HEK293 (cell line): ENCODE results near the gene PAM.

ENCODE experiments used
- CTCF ChIA-PET: fragments of 350-600 bp; formaldehyde crosslinking; extraction: SDS; loops from one replicate; lab custom pipeline; 2021; ENCODE audit warnings: antibody characterized with exemption; lab: Yijun Ruan, JAX
- POLR2A ChIA-PET: fragments of 300-600 bp; formaldehyde crosslinking; extraction: SDS; loops from one replicate; lab custom pipeline; 2020; ENCODE audit warnings: antibody characterized with exemption, inconsistent platforms; lab: Yijun Ruan, JAX
- H3K27ac ChIP-seq: fragments of 200-500 bp; sonication (Bioruptor generic); 2 replicates; pipeline ENCODE4 v1.5.1; 2014; ENCODE audit warnings: low read depth, low read length, control low read depth, inconsistent platforms; ENCODE audit errors: extremely low read depth
- H3K36me3 ChIP-seq, 2 experiments: fragments of 200-500 bp in 1 of 2; sonication (Bioruptor generic) in 1 of 2; 1 replicate in 1 of 2; 2 replicates in 1 of 2; pipeline ENCODE4 v1.5.1; 2014 to 2017; ENCODE audit warnings: inconsistent platforms in 2 of 2, low read length in 2 of 2; ENCODE audit not compliant: control insufficient read depth in 2 of 2, insufficient read depth in 1 of 2
- H3K4me1 ChIP-seq: fragments of 200-500 bp; sonication (Bioruptor generic); 2 replicates; pipeline ENCODE4 v1.5.1; 2014; ENCODE audit warnings: mild to moderate bottlenecking, low read length, inconsistent platforms; ENCODE audit not compliant: control insufficient read depth, insufficient read depth
- H3K4me3 ChIP-seq: 2 replicates; pipeline ENCODE4 v1.5.1; 2011; ENCODE audit warnings: low read depth, mild to moderate bottlenecking, control low read depth, low read length, moderate library complexity
- H3K9me3 ChIP-seq: fragments of 200-500 bp; sonication (Bioruptor generic); 2 replicates; pipeline ENCODE4 v1.5.1; 2014; ENCODE audit warnings: low read depth, low read length, inconsistent platforms; ENCODE audit not compliant: control insufficient read depth, insufficient read depth
- PRDM2 ChIP-seq: fragments of 450-650 bp; formaldehyde crosslinking; IDR thresholded peaks from 2 replicates; pipeline ENCODE4 v1.5.1; 2016; ENCODE audit warnings: missing biosample characterization, missing genetic modification characterization, borderline replicate concordance
- SCRT1 ChIP-seq: fragments of 450-650 bp; formaldehyde crosslinking; IDR thresholded peaks from 2 replicates; pipeline ENCODE4 v1.5.1; 2016; ENCODE audit warnings: missing biosample characterization, missing genetic modification characterization, borderline replicate concordance
- SCRT2 ChIP-seq: fragments of 450-650 bp; formaldehyde crosslinking; IDR thresholded peaks from 2 replicates; pipeline ENCODE4 v1.5.1; 2016; ENCODE audit warnings: missing biosample characterization, missing genetic modification characterization
- ZBTB1 ChIP-seq: fragments of 450-650 bp; formaldehyde crosslinking; IDR thresholded peaks from 2 replicates; pipeline ENCODE4 v1.5.1; 2016; ENCODE audit warnings: missing biosample characterization, missing genetic modification characterization
- ZNF112 ChIP-seq: fragments of 450-650 bp; formaldehyde crosslinking; IDR thresholded peaks from 2 replicates; pipeline ENCODE4 v1.5.0; 2017; ENCODE audit warnings: missing biosample characterization, missing genetic modification characterization
- ZNF175 ChIP-seq: fragments of 450-650 bp; formaldehyde crosslinking; IDR thresholded peaks from 2 replicates; pipeline ENCODE4 v1.5.1; 2016; ENCODE audit warnings: missing biosample characterization, missing genetic modification characterization
- ZNF266 ChIP-seq: fragments of 450-650 bp; formaldehyde crosslinking; IDR thresholded peaks from 2 replicates; pipeline ENCODE4 v1.5.1; 2016; ENCODE audit warnings: missing biosample characterization, missing genetic modification characterization, low read depth
- ZNF596 ChIP-seq: fragments of 450-650 bp; IDR thresholded peaks from 2 replicates; pipeline ENCODE4 v1.5.0; 2018; ENCODE audit warnings: missing biosample characterization, mild to moderate bottlenecking, missing genetic modification characterization, moderate library complexity
- ZNF600 ChIP-seq: fragments of 450-650 bp; formaldehyde crosslinking; IDR thresholded peaks from 2 replicates; pipeline ENCODE4 v1.5.1; 2016; ENCODE audit warnings: missing biosample characterization, missing genetic modification characterization
- ZNF777 ChIP-seq: fragments of 450-650 bp; formaldehyde crosslinking; IDR thresholded peaks from 2 replicates; pipeline ENCODE4 v1.5.1; 2017; ENCODE audit warnings: missing biosample characterization, missing genetic modification characterization, borderline replicate concordance
- ZSCAN23 ChIP-seq: fragments of 450-650 bp; formaldehyde crosslinking; IDR thresholded peaks from 2 replicates; pipeline ENCODE4 v1.5.1; 2016; ENCODE audit warnings: missing biosample characterization, missing genetic modification characterization
- TF ChIP-seq, protein P1 (sequence below): fragments of 450-650 bp; formaldehyde crosslinking; IDR thresholded peaks from 2 replicates; pipeline ENCODE4 v1.5.1; 2016; ENCODE audit warnings: missing biosample characterization, missing genetic modification characterization
- TF ChIP-seq, protein P2 (sequence below): fragments of 450-650 bp; formaldehyde crosslinking; IDR thresholded peaks from 2 replicates; pipeline ENCODE4 v1.5.1; 2016; ENCODE audit warnings: missing biosample characterization, missing genetic modification characterization

The PAM gene

DNA sequence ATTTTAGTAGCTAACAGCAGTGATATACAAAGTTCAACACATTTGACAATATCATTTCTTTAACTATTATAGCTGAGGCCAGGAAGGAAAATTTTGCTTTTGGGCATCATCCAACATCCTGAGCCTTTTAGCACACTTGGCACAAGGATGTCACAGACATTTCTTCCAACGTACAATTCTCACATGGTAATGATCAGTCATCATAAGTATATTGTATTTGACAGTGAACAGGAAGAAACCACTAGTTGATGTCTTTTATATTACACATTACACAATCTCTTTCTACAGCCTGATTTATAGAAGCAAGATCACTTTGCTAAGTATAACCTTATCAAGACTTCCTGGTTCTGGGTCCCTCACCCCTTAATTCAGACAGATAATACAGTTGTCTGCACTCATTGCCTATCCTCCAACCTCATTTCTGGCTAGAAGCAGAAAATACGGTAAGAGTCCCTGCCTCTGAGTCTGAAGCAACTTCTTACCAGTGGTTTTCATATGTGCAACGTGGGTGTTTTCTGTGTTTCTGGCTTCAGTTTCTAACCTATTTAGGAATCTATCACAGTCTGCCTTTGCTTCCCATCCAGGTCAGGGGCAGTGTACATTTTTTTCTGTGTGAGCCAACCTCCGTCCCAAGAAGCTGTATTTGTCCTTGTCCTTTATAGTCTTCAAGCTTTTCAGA lies 167.8 kb downstream of the PAM start:
- no peak for TF ChIP-seq ZNF777 (tag by site-specific recombination)
- POLR2A ChIA-PET: no interaction called here
- CTCF ChIA-PET: no interaction called here
- Histone ChIP-seq H3K27ac (no peak overlapping the region), H3K9me3 (no peaks in the 10 kb centered on the region), H3K4me3 (no peak overlapping the region), H3K4me1 (peaks cover 3% of the 10 kb centered on the region; the same call in 1 of the 2 replicates), H3K36me3 (peaks cover 0 to 6% of the 10 kb centered on the region in 2 experiments; a peak in 1 of 3 replicates)

- ChIA-PET POLR2A (interaction anchor here (0.7 kb wide), 1 partner anchor 321 kb away, joined by 3 read pairs; no protein-coding TSS in a partner anchor), CTCF (interaction anchor here (0.6 to 0.7 kb wide), 2 partner anchors 406 to 1710 kb away, joined by 3 to 6 read pairs; no protein-coding TSS in a partner anchor)
- Histone ChIP-seq H3K27ac (no peak overlapping the region), H3K4me1 (peaks cover 3% of the 10 kb centered on the region; the same call in 1 of the 2 replicates), H3K9me3 (no peaks in the 10 kb centered on the region)
- TF ChIP-seq ZNF600: no peak
- TF ChIP-seq ZBTB1 (tag by site-specific recombination): no peak
- no peak for TF ChIP-seq ZNF175 (tag by site-specific recombination)
- no peak for TF ChIP-seq ZNF266
- no peak for TF ChIP-seq ZSCAN23
- TF ChIP-seq, protein P1, sequence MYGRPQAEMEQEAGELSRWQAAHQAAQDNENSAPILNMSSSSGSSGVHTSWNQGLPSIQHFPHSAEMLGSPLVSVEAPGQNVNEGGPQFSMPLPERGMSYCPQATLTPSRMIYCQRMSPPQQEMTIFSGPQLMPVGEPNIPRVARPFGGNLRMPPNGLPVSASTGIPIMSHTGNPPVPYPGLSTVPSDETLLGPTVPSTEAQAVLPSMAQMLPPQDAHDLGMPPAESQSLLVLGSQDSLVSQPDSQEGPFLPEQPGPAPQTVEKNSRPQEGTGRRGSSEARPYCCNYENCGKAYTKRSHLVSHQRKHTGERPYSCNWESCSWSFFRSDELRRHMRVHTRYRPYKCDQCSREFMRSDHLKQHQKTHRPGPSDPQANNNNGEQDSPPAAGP (tag by site-specific recombination): no peak
- TF ChIP-seq PRDM2 (tag by site-specific recombination): no peak
- no peak for TF ChIP-seq ZNF112 (tag by site-specific recombination)
- TF ChIP-seq, all 188 proteins: peak for 0
- peaks cover 0 to 6% of the 10 kb centered on the region in 2 experiments; a peak in 1 of 3 replicates for H3K36me3 ChIP-seq
- no peak overlapping the region for H3K4me3 ChIP-seq
These were observed 169.9 kb downstream of the PAM start for GRCh38 chr5:102924963-102925362.

DNA sequence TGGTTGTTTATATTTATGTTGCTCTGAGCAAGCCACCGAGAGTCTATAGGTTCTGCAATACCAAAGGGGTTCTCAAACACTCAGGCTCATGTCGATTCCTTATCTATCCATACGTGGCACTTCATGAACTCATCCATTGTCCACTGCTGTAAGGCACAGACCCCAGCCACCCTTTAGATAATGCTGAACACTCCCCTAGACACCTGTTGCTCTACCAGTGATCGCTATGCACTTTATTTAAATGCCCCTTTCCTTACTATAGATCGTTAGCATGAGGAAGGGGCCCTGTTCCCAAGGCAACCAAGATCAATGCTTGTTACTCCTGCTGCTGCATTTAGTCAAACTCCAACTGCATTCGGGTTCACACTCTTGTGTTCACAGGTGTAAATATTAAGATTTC lies 171.9 kb downstream of the PAM start:
- ChIA-PET POLR2A (no interaction called here), CTCF (no interaction called here)
- Histone ChIP-seq H3K4me1 (no peaks in the 10 kb centered on the region), H3K9me3 (no peaks in the 10 kb centered on the region), H3K36me3 (peaks cover 0 to 6% of the 10 kb centered on the region in 2 experiments; a peak in 1 of 3 replicates), H3K27ac (no peak overlapping the region), H3K4me3 (no peak overlapping the region)
- TF ChIP-seq SCRT2 (peak; percentile 88), ZNF596 (tag by site-specific recombination) (no peak), SCRT1 (peak; percentile 81; the same call in 1 of the 2 replicates)
- TF ChIP-seq, protein P2, sequence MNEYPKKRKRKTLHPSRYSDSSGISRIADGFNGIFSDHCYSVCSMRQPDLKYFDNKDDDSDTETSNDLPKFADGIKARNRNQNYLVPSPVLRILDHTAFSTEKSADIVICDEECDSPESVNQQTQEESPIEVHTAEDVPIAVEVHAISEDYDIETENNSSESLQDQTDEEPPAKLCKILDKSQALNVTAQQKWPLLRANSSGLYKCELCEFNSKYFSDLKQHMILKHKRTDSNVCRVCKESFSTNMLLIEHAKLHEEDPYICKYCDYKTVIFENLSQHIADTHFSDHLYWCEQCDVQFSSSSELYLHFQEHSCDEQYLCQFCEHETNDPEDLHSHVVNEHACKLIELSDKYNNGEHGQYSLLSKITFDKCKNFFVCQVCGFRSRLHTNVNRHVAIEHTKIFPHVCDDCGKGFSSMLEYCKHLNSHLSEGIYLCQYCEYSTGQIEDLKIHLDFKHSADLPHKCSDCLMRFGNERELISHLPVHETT (tag by site-specific recombination): no peak
